Measurements from ENCODE around the gene FBXL3.

Gene FBXL3

DNA sequence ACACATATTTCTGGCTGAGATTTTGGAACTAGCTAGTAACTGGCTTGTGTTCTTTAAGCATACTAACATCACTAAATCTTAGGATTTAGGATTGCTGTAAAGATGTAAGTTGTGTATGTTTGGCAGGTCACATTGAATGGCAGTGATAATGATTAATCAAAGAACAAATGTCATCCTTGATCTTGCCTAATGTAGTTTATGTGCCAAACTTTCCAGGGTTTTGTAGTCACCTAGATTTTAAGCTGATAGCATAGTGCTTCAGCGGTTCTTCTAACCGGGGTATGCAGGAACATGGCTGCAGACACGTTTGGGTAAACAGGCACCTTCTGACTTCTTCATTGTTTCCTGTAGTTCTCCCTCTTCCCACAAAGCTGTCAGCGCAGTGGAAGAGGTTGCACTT lies 25.4 kb downstream of the FBXL3 start:
- Histone ChIP-seq H3K9me3 (ENCODE audit: insufficient read depth, low read depth, low read length) (no peaks in the 10 kb centered on the region), H3K9ac (ENCODE audit: low read depth, low read length) (no peak overlapping the region), H3K36me3 (ENCODE audit: insufficient read depth, low read depth, low read length) (peaks cover 55% of the 10 kb centered on the region), H3K27ac (ENCODE audit: low read length) (no peak overlapping the region), H3K27me3 (ENCODE audit: insufficient read depth, low read length) (no peaks in the 10 kb centered on the region), H3K4me1 (ENCODE audit: insufficient read depth, low read length) (no peaks in the 10 kb centered on the region), H3K4me3 (ENCODE audit: low read length) (no peak overlapping the region)

DNA sequence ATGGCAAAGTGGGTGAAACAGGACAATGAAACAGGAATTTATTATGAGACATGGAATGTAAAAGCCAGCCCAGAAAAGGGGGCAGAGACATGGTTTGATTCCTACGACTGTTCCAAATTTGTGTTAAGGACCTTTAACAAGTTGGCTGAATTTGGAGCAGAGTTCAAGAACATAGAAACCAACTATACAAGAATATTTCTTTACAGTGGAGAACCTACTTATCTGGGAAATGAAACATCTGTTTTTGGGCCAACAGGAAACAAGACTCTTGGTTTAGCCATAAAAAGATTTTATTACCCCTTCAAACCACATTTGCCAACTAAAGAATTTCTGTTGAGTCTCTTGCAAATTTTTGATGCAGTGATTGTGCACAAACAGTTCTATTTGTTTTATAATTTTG lies 26.5 kb downstream of the FBXL3 start:
- Histone ChIP-seq H3K27ac (ENCODE audit: low read length) (no peak overlapping the region), H3K9ac (ENCODE audit: low read depth, low read length) (no peak overlapping the region), H3K36me3 (ENCODE audit: insufficient read depth, low read depth, low read length) (peaks cover 60% of the 10 kb centered on the region), H3K4me3 (ENCODE audit: low read length) (no peak overlapping the region), H3K27me3 (ENCODE audit: insufficient read depth, low read length) (no peaks in the 10 kb centered on the region), H3K4me1 (ENCODE audit: insufficient read depth, low read length) (no peaks in the 10 kb centered on the region), H3K9me3 (ENCODE audit: insufficient read depth, low read depth, low read length) (no peaks in the 10 kb centered on the region)

DNA sequence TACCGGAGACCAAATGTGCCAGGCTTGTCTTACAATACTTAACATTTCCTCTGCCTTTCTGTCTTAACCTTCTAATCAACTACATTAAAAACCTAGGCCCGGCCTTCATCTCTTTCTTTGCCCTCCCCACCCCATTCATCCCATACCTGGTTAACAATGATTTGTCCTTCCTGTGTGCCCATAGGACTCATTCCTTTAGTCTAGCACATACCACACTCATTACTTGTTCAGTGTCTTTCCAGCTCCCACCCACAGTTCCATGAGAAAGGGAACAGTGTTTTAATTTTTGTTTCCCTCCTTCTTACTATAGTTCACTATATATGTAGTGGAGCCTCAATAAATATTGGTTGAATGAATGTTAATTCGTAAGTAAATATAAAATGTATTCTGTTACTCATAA lies 32.7 kb downstream of the FBXL3 start:
- no peak overlapping the region for H3K9ac ChIP-seq (ENCODE audit: low read depth, low read length)
- peaks cover 30% of the 10 kb centered on the region for H3K36me3 ChIP-seq (ENCODE audit: insufficient read depth, low read depth, low read length)
- no peak overlapping the region for H3K4me3 ChIP-seq (ENCODE audit: low read length)
- H3K9me3 ChIP-seq (ENCODE audit: insufficient read depth, low read depth, low read length): no peaks in the 10 kb centered on the region
- H3K4me1 ChIP-seq (ENCODE audit: insufficient read depth, low read length): peaks cover 6% of the 10 kb centered on the region; the same call in 1 of the 2 replicates
- H3K27me3 ChIP-seq (ENCODE audit: insufficient read depth, low read length): no peaks in the 10 kb centered on the region; the same call in 1 of the 2 replicates
- H3K27ac ChIP-seq (ENCODE audit: low read length): no peak overlapping the region

DNA sequence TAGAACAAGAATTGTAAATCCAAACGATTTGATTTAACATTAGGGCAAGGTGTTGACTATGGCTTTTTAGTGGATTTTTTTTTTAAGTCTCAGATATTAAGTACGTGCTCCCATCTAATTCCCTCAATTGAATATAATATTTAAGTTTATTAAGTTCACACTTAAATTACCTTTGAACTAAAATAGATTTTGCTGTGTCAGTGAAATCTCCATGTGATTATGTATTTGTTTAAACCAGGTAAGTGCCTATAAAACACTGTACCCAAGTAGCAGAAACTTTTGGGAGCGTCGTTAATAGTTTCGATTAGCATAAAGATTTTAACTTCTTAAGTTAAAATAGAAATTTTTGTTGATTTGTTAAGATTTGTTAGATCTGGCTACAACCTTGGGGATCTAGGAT lies 33.5 kb downstream of the FBXL3 start:
- Histone ChIP-seq H3K9me3 (ENCODE audit: insufficient read depth, low read depth, low read length) (no peaks in the 10 kb centered on the region), H3K4me3 (ENCODE audit: low read length) (peak overlapping the region; percentile 97), H3K4me1 (ENCODE audit: insufficient read depth, low read length) (peaks cover 6% of the 10 kb centered on the region; the same call in 1 of the 2 replicates), H3K9ac (ENCODE audit: low read depth, low read length) (no peak overlapping the region), H3K27ac (ENCODE audit: low read length) (no peak overlapping the region), H3K36me3 (ENCODE audit: insufficient read depth, low read depth, low read length) (peaks cover 22% of the 10 kb centered on the region), H3K27me3 (ENCODE audit: insufficient read depth, low read length) (no peaks in the 10 kb centered on the region; the same call in 1 of the 2 replicates)

DNA sequence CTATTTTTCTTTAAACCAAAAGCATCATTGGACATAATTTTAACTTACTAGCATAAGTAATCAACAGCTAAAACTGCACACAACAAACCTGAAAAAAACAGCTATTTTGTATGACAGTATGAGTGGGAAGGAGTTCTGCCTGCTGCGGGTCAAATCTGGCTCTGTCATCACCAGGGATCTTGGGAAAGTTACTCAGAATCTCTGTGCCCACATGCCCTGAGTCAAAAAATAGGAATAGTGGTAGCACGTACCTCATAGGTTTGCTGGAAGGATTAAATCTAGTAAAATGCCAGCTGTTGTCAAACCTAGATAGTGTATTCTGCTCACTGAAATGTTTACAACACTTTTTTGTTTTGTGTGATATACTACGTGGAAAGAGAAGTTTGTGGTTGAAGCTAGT lies 33.9 kb downstream of the FBXL3 start:
- peaks cover 6% of the 10 kb centered on the region; the same call in 1 of the 2 replicates for H3K4me1 ChIP-seq (ENCODE audit: insufficient read depth, low read length)
- H3K9me3 ChIP-seq (ENCODE audit: insufficient read depth, low read depth, low read length): no peaks in the 10 kb centered on the region
- H3K27me3 ChIP-seq (ENCODE audit: insufficient read depth, low read length): no peaks in the 10 kb centered on the region; the same call in 1 of the 2 replicates
- H3K27ac ChIP-seq (ENCODE audit: low read length): no peak overlapping the region
- H3K4me3 ChIP-seq (ENCODE audit: low read length): peak overlapping the region; percentile 97
- peaks cover 18% of the 10 kb centered on the region for H3K36me3 ChIP-seq (ENCODE audit: insufficient read depth, low read depth, low read length)
- peak overlapping the region; percentile 92; the same call in 1 of the 2 replicates for H3K9ac ChIP-seq (ENCODE audit: low read depth, low read length)

DNA sequence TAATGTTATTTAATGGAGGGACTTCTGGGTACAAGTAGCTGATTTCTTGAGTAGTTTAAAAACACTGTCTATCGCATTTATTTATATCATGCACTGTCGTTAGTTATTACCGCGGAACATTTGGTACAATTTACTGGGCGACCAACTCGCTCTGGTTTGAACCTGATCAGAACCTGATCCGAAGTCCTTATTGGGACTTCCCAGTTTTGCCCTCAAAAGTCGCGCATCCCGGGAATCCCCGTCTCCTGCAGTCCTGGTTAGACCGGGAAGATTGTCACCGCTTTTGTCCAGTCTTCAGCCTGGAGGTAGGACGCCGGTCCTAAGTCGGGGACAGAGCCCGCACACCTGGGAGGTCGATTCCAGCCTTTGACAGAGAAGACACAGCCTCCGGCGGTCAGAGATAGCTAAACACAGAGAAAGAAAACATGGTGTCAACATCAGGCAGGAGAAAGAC lies 34.4 kb downstream of the FBXL3 start:
- H3K4me1 ChIP-seq (ENCODE audit: insufficient read depth, low read length): peaks cover 6% of the 10 kb centered on the region; the same call in 1 of the 2 replicates
- H3K36me3 ChIP-seq (ENCODE audit: insufficient read depth, low read depth, low read length): peaks cover 13% of the 10 kb centered on the region
- peak overlapping the region; percentile 97 for H3K4me3 ChIP-seq (ENCODE audit: low read length)
- no peak overlapping the region for H3K27ac ChIP-seq (ENCODE audit: low read length)
- no peaks in the 10 kb centered on the region; the same call in 1 of the 2 replicates for H3K27me3 ChIP-seq (ENCODE audit: insufficient read depth, low read length)
- peak overlapping the region; percentile 92 for H3K9ac ChIP-seq (ENCODE audit: low read depth, low read length)
- H3K9me3 ChIP-seq (ENCODE audit: insufficient read depth, low read depth, low read length): no peaks in the 10 kb centered on the region

DNA sequence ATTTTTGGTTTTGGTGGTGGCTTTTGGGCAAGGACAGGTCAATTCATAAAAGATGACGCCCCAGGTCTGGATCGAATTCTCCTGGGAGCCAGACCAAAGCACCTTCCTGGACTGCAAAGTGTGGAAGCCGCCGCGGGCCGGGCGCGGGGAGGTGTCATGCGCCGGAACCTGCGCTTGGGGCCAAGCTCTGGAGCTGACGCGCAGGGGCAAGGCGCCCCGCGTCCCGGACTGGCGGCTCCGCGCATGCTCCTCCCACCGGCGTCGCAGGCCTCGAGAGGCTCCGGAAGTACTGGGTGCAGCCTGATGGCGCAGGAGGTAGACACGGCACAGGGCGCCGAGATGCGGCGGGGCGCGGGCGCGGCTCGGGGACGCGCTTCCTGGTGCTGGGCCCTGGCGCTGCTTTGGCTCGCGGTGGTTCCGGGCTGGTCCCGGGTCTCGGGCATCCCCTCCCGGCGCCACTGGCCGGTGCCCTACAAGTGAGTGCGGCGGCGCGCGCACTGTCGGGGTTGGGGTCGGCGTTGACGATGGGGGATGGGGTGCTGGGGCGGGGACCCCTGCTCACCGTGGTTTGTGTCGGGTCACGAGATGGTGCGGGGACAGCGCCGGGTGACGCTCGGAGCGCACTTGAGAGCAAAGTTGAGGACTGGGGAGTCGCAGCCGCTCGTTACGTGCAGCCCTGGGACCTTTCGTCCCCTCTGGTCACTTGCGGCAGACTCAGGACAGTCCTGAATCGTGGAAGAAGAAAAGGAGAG lies 35.0 kb downstream of the FBXL3 start, which contains the start of gene CLN5:
Gene CLN5, plus strand, starts transcription at position 286 of the 752 bp plus-strand sequence. Its CDS starts 18 bp downstream, at position 304.
- Histone ChIP-seq H3K36me3 (ENCODE audit: insufficient read depth, low read depth, low read length) (peaks cover 12% of the 10 kb centered on the region), H3K9me3 (ENCODE audit: insufficient read depth, low read depth, low read length) (no peaks in the 10 kb centered on the region), H3K27ac (ENCODE audit: low read length) (no peak within 1 kb of the TSS), H3K27me3 (ENCODE audit: insufficient read depth, low read length) (peaks cover 4% of the 10 kb centered on the region; the same call in 1 of the 2 replicates), H3K9ac (ENCODE audit: low read depth, low read length) (peak within 1 kb of the TSS; percentile 92), H3K4me1 (ENCODE audit: insufficient read depth, low read length) (peaks cover 6% of the 10 kb centered on the region; the same call in 1 of the 2 replicates), H3K4me3 (ENCODE audit: low read length) (peak within 1 kb of the TSS; percentile 97)

DNA sequence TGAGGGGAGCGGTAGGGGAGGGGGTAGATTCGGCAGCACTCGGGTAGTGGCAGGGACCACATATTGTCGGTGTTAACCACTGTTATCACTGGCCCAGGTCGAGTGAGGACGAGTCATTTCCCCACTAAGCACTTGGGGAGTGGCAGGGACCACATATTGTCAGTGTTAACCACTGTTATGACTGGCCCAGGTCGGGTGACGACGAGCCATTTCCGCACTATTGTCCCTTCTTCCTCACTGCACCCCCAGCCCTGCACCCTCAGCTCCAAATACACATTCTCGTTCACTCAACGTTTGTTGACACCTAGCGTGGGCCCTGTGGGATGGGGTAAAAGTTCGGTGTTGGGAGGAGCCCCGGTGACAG lies 35.5 kb downstream of the FBXL3 start:
- peak overlapping the region; percentile 92; the same call in 1 of the 2 replicates for H3K9ac ChIP-seq (ENCODE audit: low read depth, low read length)
- H3K4me1 ChIP-seq (ENCODE audit: insufficient read depth, low read length): peaks cover 6% of the 10 kb centered on the region; the same call in 1 of the 2 replicates
- no peak overlapping the region for H3K27ac ChIP-seq (ENCODE audit: low read length)

DNA sequence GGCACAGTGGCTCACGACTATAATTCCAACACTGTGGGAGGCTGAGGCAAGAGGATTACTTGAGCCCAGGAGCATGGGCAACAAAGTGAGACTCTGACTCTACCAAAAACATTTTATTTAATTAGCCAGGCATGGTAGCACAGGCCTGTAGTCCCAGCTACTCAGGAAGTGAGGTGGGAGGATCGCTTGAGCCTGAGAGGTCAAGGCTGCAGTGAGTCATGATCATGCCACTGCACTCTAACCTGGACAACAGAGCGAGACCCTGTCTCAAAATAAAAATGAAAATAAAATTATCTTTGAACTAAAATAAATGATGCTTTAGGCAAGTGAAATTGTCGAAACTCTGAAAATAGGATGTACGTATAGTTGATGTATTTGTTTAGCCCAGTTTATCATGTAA lies 43.3 kb downstream of the FBXL3 start:
- H3K36me3 ChIP-seq (ENCODE audit: insufficient read depth, low read depth, low read length): no peaks in the 10 kb centered on the region
- peaks cover 29% of the 10 kb centered on the region for H3K27me3 ChIP-seq (ENCODE audit: insufficient read depth, low read length)
- no peaks in the 10 kb centered on the region for H3K9me3 ChIP-seq (ENCODE audit: insufficient read depth, low read depth, low read length)
- H3K27ac ChIP-seq (ENCODE audit: low read length): no peak overlapping the region
- no peaks in the 10 kb centered on the region for H3K4me1 ChIP-seq (ENCODE audit: insufficient read depth, low read length)
- H3K9ac ChIP-seq (ENCODE audit: low read depth, low read length): no peak overlapping the region
- no peak overlapping the region for H3K4me3 ChIP-seq (ENCODE audit: low read length)

More for the DNA sequence above, 35.5 kb downstream of the FBXL3 start:
- H3K4me3 ChIP-seq (ENCODE audit: low read length): peak overlapping the region; percentile 97
- peaks cover 10% of the 10 kb centered on the region for H3K36me3 ChIP-seq (ENCODE audit: insufficient read depth, low read depth, low read length)
- peaks cover 6% of the 10 kb centered on the region; the same call in 1 of the 2 replicates for H3K27me3 ChIP-seq (ENCODE audit: insufficient read depth, low read length)
- H3K9me3 ChIP-seq (ENCODE audit: insufficient read depth, low read depth, low read length): no peaks in the 10 kb centered on the region

DNA sequence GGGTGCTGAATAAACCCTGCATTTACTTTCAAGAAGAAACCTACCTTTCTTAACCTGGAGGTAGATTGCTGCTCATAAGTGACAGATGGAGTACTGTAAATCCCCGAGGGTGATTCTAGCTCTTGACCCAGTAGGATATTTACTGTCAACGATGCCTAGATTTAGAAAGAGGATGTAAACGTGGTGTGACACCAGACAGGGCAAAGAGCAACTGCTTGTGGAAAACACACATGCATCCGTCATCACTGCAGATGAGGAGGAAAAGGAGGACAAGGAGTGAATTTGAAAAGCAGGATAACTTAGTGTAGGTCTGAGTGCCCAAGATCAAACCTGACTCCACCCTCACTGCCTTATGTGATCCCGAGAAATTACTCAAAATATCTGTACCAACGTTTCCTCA lies 44.9 kb downstream of the FBXL3 start:
- peaks cover 27% of the 10 kb centered on the region for H3K27me3 ChIP-seq (ENCODE audit: insufficient read depth, low read length)
- H3K36me3 ChIP-seq (ENCODE audit: insufficient read depth, low read depth, low read length): no peaks in the 10 kb centered on the region
- no peak overlapping the region for H3K27ac ChIP-seq (ENCODE audit: low read length)
- H3K4me3 ChIP-seq (ENCODE audit: low read length): no peak overlapping the region
- H3K9me3 ChIP-seq (ENCODE audit: insufficient read depth, low read depth, low read length): no peaks in the 10 kb centered on the region
- H3K9ac ChIP-seq (ENCODE audit: low read depth, low read length): no peak overlapping the region
- no peaks in the 10 kb centered on the region for H3K4me1 ChIP-seq (ENCODE audit: insufficient read depth, low read length)

DNA sequence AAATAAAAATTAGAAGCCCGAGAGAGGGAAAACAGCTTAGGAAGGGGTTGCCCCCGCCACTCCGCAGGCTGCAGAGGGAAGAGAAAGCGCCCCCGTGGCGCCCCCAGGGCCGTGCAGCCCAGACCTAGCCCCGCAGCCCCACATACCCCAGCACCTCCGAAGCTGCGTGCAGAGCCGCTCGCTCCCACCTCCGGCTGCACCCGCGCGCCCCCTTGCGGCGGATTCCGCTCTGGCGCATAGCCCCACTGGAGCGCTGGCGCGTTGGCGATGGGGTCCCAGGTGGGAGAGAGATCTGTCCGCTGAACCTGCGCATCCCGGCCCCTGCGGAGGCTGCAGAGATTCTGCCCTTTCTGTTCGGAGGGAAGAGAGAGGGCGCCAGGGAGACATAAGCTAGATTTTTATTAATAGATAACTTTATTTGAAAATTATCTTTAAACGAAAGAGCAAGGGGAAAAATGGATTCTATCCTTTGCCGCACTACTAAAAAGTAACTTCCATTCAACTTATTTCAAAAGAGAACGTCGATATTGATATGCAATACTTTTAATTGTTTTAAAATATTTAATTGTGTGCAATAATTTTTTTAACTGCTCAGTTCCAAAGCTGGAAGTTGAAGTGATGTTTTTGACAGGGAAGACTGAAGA lies 46.8 kb downstream of the FBXL3 start:
- peaks cover 18% of the 10 kb centered on the region for H3K27me3 ChIP-seq (ENCODE audit: insufficient read depth, low read length)
- H3K9ac ChIP-seq (ENCODE audit: low read depth, low read length): no peak overlapping the region
- H3K27ac ChIP-seq (ENCODE audit: low read length): no peak overlapping the region
- H3K4me3 ChIP-seq (ENCODE audit: low read length): no peak overlapping the region
- no peaks in the 10 kb centered on the region for H3K9me3 ChIP-seq (ENCODE audit: insufficient read depth, low read depth, low read length)
- 0 out of 2 replicates have a peak, but pooled peaks cover 4% of the 10 kb centered on the region for H3K4me1 ChIP-seq (ENCODE audit: insufficient read depth, low read length)
- no peaks in the 10 kb centered on the region for H3K36me3 ChIP-seq (ENCODE audit: insufficient read depth, low read depth, low read length)

All from iPS-20b (cell line).